OCI-LY3 (cell line): ENCODE data around the gene PCSK5.

Source experiments
- EZH2phosphoT487 ChIP-seq: fragments of 200-600 bp; shearing (Covaris generic); IDR thresholded peaks from 2 replicates; pipeline ENCODE4 v1.6.1; 2018; ENCODE audit warnings: antibody characterized with exemption, mixed run types, low read depth
- TF ChIP-seq, protein P1 (sequence below): fragments of 200-600, 300-600 bp; sonication (generic); IDR thresholded peaks from 2 replicates; pipeline ENCODE4 v1.5.1; 2014; ENCODE audit warnings: antibody characterized with exemption, low read length, low read depth

DNA sequence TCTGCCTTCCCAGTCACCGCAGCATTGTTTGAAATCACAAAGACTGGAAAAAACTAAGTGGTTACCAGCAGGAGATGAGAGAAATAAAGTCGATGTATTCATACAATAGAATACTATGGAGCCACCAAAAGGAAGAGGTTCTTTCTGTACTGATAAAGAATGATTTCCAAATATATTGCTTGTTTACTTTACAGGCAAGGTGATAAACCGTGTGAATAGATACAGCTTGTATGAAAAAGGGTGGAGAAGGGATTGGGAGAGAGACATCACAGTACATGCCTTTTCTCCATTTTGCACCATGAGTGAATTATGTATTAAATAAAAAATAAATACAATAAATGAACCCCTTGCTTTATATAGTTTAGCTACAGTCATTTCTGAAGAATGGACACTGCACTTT is 412.1 kb downstream of the PCSK5 start:
- TF ChIP-seq, protein P1, sequence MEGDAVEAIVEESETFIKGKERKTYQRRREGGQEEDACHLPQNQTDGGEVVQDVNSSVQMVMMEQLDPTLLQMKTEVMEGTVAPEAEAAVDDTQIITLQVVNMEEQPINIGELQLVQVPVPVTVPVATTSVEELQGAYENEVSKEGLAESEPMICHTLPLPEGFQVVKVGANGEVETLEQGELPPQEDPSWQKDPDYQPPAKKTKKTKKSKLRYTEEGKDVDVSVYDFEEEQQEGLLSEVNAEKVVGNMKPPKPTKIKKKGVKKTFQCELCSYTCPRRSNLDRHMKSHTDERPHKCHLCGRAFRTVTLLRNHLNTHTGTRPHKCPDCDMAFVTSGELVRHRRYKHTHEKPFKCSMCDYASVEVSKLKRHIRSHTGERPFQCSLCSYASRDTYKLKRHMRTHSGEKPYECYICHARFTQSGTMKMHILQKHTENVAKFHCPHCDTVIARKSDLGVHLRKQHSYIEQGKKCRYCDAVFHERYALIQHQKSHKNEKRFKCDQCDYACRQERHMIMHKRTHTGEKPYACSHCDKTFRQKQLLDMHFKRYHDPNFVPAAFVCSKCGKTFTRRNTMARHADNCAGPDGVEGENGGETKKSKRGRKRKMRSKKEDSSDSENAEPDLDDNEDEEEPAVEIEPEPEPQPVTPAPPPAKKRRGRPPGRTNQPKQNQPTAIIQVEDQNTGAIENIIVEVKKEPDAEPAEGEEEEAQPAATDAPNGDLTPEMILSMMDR: no peak
- no peak for TF ChIP-seq EZH2phosphoT487
